Measurements from ENCODE around the gene DNAH10. TPM values are rescaled to one million over a fixed set of nuclear protein-coding genes. Genes with fewer than 3 reads are reported as not detected.

Gene DNAH10
- total and polyA plus RNA-seq, 2 of the 4 experiments (the other 2 are of a cell fraction), result 0.18 to 0.22 TPM

DNA sequence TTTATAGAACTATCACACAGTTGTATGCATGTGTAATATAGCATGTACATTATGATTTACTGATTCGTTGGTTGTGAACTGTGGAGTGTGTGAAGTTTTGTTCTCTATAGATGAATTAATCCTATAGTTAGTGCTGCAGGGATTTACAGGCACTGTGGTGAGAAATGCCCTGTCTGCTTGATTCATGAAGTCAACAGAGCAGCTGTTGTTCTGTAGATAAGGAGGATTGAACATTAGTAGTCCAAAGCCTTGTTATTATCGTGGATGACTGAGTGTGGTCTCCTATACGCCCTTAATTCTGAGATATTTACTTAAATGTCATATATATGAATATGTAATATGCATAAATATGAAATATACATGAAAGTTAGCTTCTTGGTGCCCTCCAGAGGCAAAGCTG, 98.3 kb downstream of the DNAH10 start:
- in situ Hi-C loops (cut with MboI; ENCODE audit: low sequenced_read_pairs), result no loop called here
- no peaks in the 10 kb centered on the region for H3K9me3 ChIP-seq (ENCODE audit: control insufficient read depth, insufficient read depth, low read length)

More for the DNA sequence above, 98.3 kb downstream of the DNAH10 start:
- Histone ChIP-seq H2BK5ac (ENCODE audit: low read depth, low read length, poor library complexity, severe bottlenecking) (no peak overlapping the region), H3K9ac (ENCODE audit: low read depth, low read length) (no peak overlapping the region), H4K20me1 (ENCODE audit: insufficient read depth, low read length) (no peaks in the 10 kb centered on the region), H2AK9ac (replicated peaks; ENCODE audit: low read depth, low read length, poor library complexity) (no peak overlapping the region), H4K91ac (ENCODE audit: insufficient read depth, low read depth, low read length) (no peak overlapping the region), H3K56ac (ENCODE audit: extremely low read depth, insufficient read depth, low read length) (no peak overlapping the region), H3K23ac (ENCODE audit: low read depth, low read length) (no peak overlapping the region), H3K4ac (ENCODE audit: low read depth, low read length) (no peak overlapping the region), H3K4me2 (ENCODE audit: low read depth, low read length) (no peak overlapping the region), H4K5ac (ENCODE audit: low read depth, low read length) (no peak overlapping the region), H3K79me1 (ENCODE audit: low read depth in 1 of 2, low read length in 2 of 2) (no peaks in the 10 kb centered on the region), H2AK5ac (ENCODE audit: low read depth, low read length) (no peak overlapping the region), H2BK20ac (ENCODE audit: low read depth, low read length) (no peak overlapping the region), H3K9me1 (ENCODE audit: insufficient read depth, low read length) (no peaks in the 10 kb centered on the region), H4K8ac (ENCODE audit: low read depth in 2 of 2, low read length in 2 of 2) (no peak overlapping the region), H3K27me3 (ENCODE audit: control insufficient read depth, insufficient read depth, low read length) (peaks cover 16% of the 10 kb centered on the region), H3K4me1 (ENCODE audit: control insufficient read depth, insufficient read depth, low read length) (no peaks in the 10 kb centered on the region), H3K4me3 (ENCODE audit: insufficient read depth, low read depth, low read length) (no peak overlapping the region), H3K14ac (replicated peaks; ENCODE audit: low read depth, low read length) (no peak overlapping the region), H3K18ac (ENCODE audit: low read depth, low read length) (no peak overlapping the region), H3K27ac (ENCODE audit: insufficient read depth, low read length) (no peak overlapping the region), H2AFZ (replicated peaks; ENCODE audit: low read length, poor library complexity) (no peak overlapping the region), H2BK15ac (ENCODE audit: low read depth, low read length) (no peak overlapping the region), H2BK120ac (ENCODE audit: low read depth, low read length) (no peak overlapping the region), H3K36me3 (ENCODE audit: control insufficient read depth, insufficient read depth, low read length) (no peaks in the 10 kb centered on the region)
- DNase-seq, result no peak
- no TSS peak for BruUV-seq (replicated peaks)
- POLR2A ChIA-PET (ENCODE audit: unreplicated experiment), result no interaction called here
- WGBS, 2 experiments (ENCODE audit: extremely low coverage in 2 of 2, insufficient read length in 1 of 2), result no CpG with 5 or more reads among the region's 3 CpGs
- ATAC-seq (ENCODE audit: low read depth), result no peak
- TF ChIP-seq, protein P1, sequence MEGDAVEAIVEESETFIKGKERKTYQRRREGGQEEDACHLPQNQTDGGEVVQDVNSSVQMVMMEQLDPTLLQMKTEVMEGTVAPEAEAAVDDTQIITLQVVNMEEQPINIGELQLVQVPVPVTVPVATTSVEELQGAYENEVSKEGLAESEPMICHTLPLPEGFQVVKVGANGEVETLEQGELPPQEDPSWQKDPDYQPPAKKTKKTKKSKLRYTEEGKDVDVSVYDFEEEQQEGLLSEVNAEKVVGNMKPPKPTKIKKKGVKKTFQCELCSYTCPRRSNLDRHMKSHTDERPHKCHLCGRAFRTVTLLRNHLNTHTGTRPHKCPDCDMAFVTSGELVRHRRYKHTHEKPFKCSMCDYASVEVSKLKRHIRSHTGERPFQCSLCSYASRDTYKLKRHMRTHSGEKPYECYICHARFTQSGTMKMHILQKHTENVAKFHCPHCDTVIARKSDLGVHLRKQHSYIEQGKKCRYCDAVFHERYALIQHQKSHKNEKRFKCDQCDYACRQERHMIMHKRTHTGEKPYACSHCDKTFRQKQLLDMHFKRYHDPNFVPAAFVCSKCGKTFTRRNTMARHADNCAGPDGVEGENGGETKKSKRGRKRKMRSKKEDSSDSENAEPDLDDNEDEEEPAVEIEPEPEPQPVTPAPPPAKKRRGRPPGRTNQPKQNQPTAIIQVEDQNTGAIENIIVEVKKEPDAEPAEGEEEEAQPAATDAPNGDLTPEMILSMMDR (conservative IDR thresholded peaks at IDR 0.05; ENCODE audit: low read depth, low read length), result no peak
- TF ChIP-seq RAD21 (IDR thresholded peaks at IDR 0.05; ENCODE audit: low read length) (no peak), CHD1 (IDR thresholded peaks at IDR 0.05; ENCODE audit: low read depth, low read length) (no peak), MXI1 (IDR thresholded peaks at IDR 0.05; ENCODE audit: borderline replicate concordance, low read depth, low read length) (no peak), NFE2L2 (IDR thresholded peaks at IDR 0.05; ENCODE audit: low read depth, low read length) (no peak), MAZ (IDR thresholded peaks at IDR 0.05; ENCODE audit: borderline replicate concordance, low read depth, low read length) (no peak), POLR2A (IDR thresholded peaks at IDR 0.05; ENCODE audit: low read depth, low read length) (no peak), RCOR1 (IDR thresholded peaks at IDR 0.05; ENCODE audit: insufficient replicate concordance, low read length) (no peak)
- TF ChIP-seq, protein P2, sequence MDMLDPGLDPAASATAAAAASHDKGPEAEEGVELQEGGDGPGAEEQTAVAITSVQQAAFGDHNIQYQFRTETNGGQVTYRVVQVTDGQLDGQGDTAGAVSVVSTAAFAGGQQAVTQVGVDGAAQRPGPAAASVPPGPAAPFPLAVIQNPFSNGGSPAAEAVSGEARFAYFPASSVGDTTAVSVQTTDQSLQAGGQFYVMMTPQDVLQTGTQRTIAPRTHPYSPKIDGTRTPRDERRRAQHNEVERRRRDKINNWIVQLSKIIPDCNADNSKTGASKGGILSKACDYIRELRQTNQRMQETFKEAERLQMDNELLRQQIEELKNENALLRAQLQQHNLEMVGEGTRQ (IDR thresholded peaks at IDR 0.05; ENCODE audit: low read depth, low read length), result no peak
- intact Hi-C loops (cut with micrococcal nuclease), result no loop called here
- CTCF ChIA-PET, result no interaction called here
- dilution Hi-C loops (cut with HindIII; ENCODE audit: low sequenced_read_pairs, unreplicated experiment), result no loop called here
